Psoas muscle (tissue), 8 donors: Measurements from ENCODE around the gene SPACA9. TPM values are rescaled to one million over a fixed set of nuclear protein-coding genes. Genes with fewer than 3 reads are reported as not detected.
A peak's percentile ranks its signal among the peaks of the same experiment; 100 is the strongest.

Source experiments
- ATAC-seq, 4 donors: fragments of 200-7000 bp; cut with Tn5 transposase; one replicate each; pipeline ENCODE4 v1.9.1; 2020; ENCODE audit warnings: moderate library complexity in 3 of 4, mild to moderate bottlenecking in 2 of 4
- DNase-seq, 2 donors: peaks; one replicate each; pipeline ENCODE4 v3.0.0-alpha.2; 2020
- H3K27ac ChIP-seq: fragments of 200-600 bp; one replicate; pipeline ENCODE4 v1.8.0; 2022
- H3K27me3 ChIP-seq, 3 donors: fragments of 200-600 bp in 1 of 3; one replicate each; pipeline versions ENCODE4 v1.6.1 to v1.8.0; 2013 to 2022; ENCODE audit warnings: low read length in 2 of 3, mild to moderate bottlenecking in 2 of 3, moderate library complexity in 1 of 3; ENCODE audit not compliant: insufficient read depth in 3 of 3
- H3K36me3 ChIP-seq, 2 donors: fragments of 200-600 bp in 1 of 2; one replicate each; pipeline versions ENCODE4 v1.6.1 to v1.8.0; 2013 to 2022; ENCODE audit warnings: low read depth in 1 of 2, mild to moderate bottlenecking in 1 of 2, moderate library complexity in 1 of 2; ENCODE audit not compliant: insufficient read depth in 1 of 2
- H3K4me1 ChIP-seq: fragments of 200-600 bp; one replicate; pipeline ENCODE4 v1.8.0; 2022
- H3K4me3 ChIP-seq: fragments of 200-600 bp; one replicate; pipeline ENCODE4 v1.8.0; 2022; ENCODE audit warnings: mild to moderate bottlenecking
- H3K9me3 ChIP-seq: fragments of 200-600 bp; one replicate; pipeline ENCODE4 v1.8.0; 2022
- CTCF ChIP-seq: fragments of 200-600 bp; IDR thresholded peaks from one replicate; pipeline ENCODE4 v1.8.0; 2022; ENCODE audit warnings: antibody characterized with exemption
- WGBS, 3 donors: extraction: QIAGEN DNeasy Blood & Tissue Kit; methylation state at CpG; one replicate each; pipeline versions ENCODE4 v1.1.6 to v1.1.7; 2013; 5-methylcytosine and 5-hydroxymethylcytosine counted together
- intact Hi-C, 2 donors: fragments of 100-400 bp; cut with DNase I; formaldehyde crosslinking; loops; one replicate each; pipeline versions ENCODE4 v1.11.0 to v1.14.2; 2022
- polyA plus RNA-seq, 3 donors: library from polyadenylated mRNA; stranded (reverse); fragments of 200-250 nt; gene quantifications; one replicate each; pipeline ENCODE4 v1.2.3, GENCODE V29; 2013
- total RNA-seq, 4 donors: library from RNA; stranded (reverse); fragmentation: NEBNext Ultra II Directional in 2 of 4; extraction: Animal tissue kit (Norgen Biotek cat#: 25700) in 2 of 4; gene quantifications; one replicate each; pipeline versions ENCODE4 v1.2.1 to v1.2.4, GENCODE V29; 2021 to 2023
- donor health status: healthy with polysubstance abuse.
- donor health status: DM: no; HTN: no; CAD: no; lungs with moderate emphysema.
- donor health status: Bipolar disorder and iron deficiency.
- donor health status: healthy.
- donor health status: DM: yes; HTN: yes; CAD: no.
- donor health status: DM: no; HTN: no; CAD: no.
- donor health status: DM: no; HTN: no; CAD: no.
- donor health status: DM: yes; HTN: yes; CAD: no.

SPACA9 gene
- total and polyA plus RNA-seq, 7 donors: 0.64 to 3.6 (median 1.1) TPM

- no peaks in the 10 kb centered on the region for H3K9me3 ChIP-seq
- WGBS, 3 donors: 83 to 89% (median 86%) methylated on average over 10 of the region's 10 CpGs
- no peak overlapping the region for H3K4me3 ChIP-seq
- no peak for TF ChIP-seq CTCF
- ATAC-seq (no peak), DNase-seq (no peak)
- H3K4me1 ChIP-seq: no peaks in the 10 kb centered on the region
- peaks cover 0 to 18% (median 0%) of the 10 kb centered on the region in 3 donors for H3K27me3 ChIP-seq
- no peak overlapping the region for H3K27ac ChIP-seq
- no peaks in the 10 kb centered on the region for H3K36me3 ChIP-seq
- intact Hi-C loops: no loop called here
These were observed 23.9 kb upstream of the SPACA9 start for GRCh38 chr9:132854832-132855231.

GRCh38 chr9:132855904-132856303 is 22.8 kb upstream of the SPACA9 start:
- no peaks in the 10 kb centered on the region for H3K4me1 ChIP-seq
- TF ChIP-seq CTCF: no peak
- no peak for DNase-seq
- no peaks in the 10 kb centered on the region for H3K36me3 ChIP-seq
- intact Hi-C loops: no loop called here
- ATAC-seq: no peak
- peaks cover 0 to 14% (median 2%) of the 10 kb centered on the region in 3 donors for H3K27me3 ChIP-seq
- no peak overlapping the region for H3K27ac ChIP-seq
- 84 to 89% (median 87%) methylated on average over 5 of the region's 5 CpGs for WGBS, 3 donors
- no peak overlapping the region for H3K4me3 ChIP-seq
- H3K9me3 ChIP-seq: no peaks in the 10 kb centered on the region

GRCh38 chr9:132857031-132857430 is 21.7 kb upstream of the SPACA9 start:
- no peaks in the 10 kb centered on the region for H3K9me3 ChIP-seq
- WGBS, 3 donors: 28 to 30% (median 29%) methylated on average over 8 of the region's 8 CpGs
- H3K27ac ChIP-seq: no peak overlapping the region
- DNase-seq (peak; percentile 53 to 68), ATAC-seq (peak in 3 of 4 donors; percentile 74 to 83 (median 81))
- H3K4me1 ChIP-seq: no peaks in the 10 kb centered on the region
- no peak for TF ChIP-seq CTCF
- intact Hi-C loops: no loop called here
- H3K4me3 ChIP-seq: no peak overlapping the region
- H3K27me3 ChIP-seq: peaks cover 0 to 8% (median 2%) of the 10 kb centered on the region in 3 donors
- H3K36me3 ChIP-seq: no peaks in the 10 kb centered on the region

- Histone ChIP-seq H3K4me1 (no peaks in the 10 kb centered on the region), H3K9me3 (no peaks in the 10 kb centered on the region), H3K4me3 (no peak overlapping the region), H3K36me3 (no peaks in the 10 kb centered on the region), H3K27ac (no peak overlapping the region), H3K27me3 (peaks cover 0 to 8% (median 3%) of the 10 kb centered on the region in 3 donors)
- ATAC-seq (peak in 3 of 4 donors; percentile 32 to 45 (median 36)), DNase-seq (peak; percentile 33 to 59)
- intact Hi-C loops: no loop called here
- WGBS, 3 donors: 58 to 64% (median 60%) methylated on average over 24 of the region's 24 CpGs
- no peak for TF ChIP-seq CTCF
These were observed 20.9 kb upstream of the SPACA9 start for GRCh38 chr9:132857616-132858342.
